HL-60 (cell line): ENCODE measurements around the gene PPP2R5C.

Experiments used
- DNase-seq, 2 experiments: peaks; one replicate each; pipeline ENCODE4 v3.0.0-alpha.2; 2010 to 2020; ENCODE audit warnings: low read depth in 1 of 2, low spot score in 1 of 2
- H3K27ac ChIP-seq: fragments of 250-450 bp; sonication (Bioruptor Pico); replicated peaks from 2 replicates; pipeline ENCODE4 v1.5.1; 2020; ENCODE audit warnings: mild to moderate bottlenecking, moderate library complexity
- H3K27me3 ChIP-seq: fragments of 250-450 bp; sonication (Bioruptor Pico); 2 replicates; pipeline ENCODE4 v1.5.1; 2021; ENCODE audit warnings: mild to moderate bottlenecking, moderate library complexity; ENCODE audit not compliant: insufficient read depth, poor library complexity, severe bottlenecking
- H3K4me3 ChIP-seq: replicated peaks from 2 replicates; pipeline ENCODE4 v1.5.1; 2011; ENCODE audit warnings: mild to moderate bottlenecking, control low read depth, low read length; ENCODE audit not compliant: insufficient read depth
- CTCF ChIP-seq: IDR thresholded peaks from one replicate; pipeline ENCODE4 v1.5.1; 2011; ENCODE audit warnings: low read length, control low read depth, inconsistent platforms; ENCODE audit not compliant: insufficient read depth
- GABPA ChIP-seq: IDR thresholded peaks from 2 replicates; pipeline ENCODE4 v1.6.1; 2012; ENCODE audit warnings: low read depth
- POLR2AphosphoS5 ChIP-seq: IDR thresholded peaks from 2 replicates; pipeline ENCODE4 v1.6.1; 2012; ENCODE audit warnings: low read depth
- SPI1 ChIP-seq: IDR thresholded peaks from 2 replicates; pipeline ENCODE4 v1.6.1; 2012; ENCODE audit warnings: low read depth, mild to moderate bottlenecking, borderline replicate concordance
- TF ChIP-seq, protein P1 (sequence below): IDR thresholded peaks from 2 replicates; pipeline ENCODE4 v1.6.1; 2012; ENCODE audit warnings: low read depth; ENCODE audit not compliant: insufficient replicate concordance

Gene PPP2R5C

GRCh38 chr14:101819251-101819990 is 57.9 kb downstream of the PPP2R5C start:
- no peak for DNase-seq
- no peaks in the 10 kb centered on the region for H3K27me3 ChIP-seq
- no peak overlapping the region for H3K27ac ChIP-seq
- TF ChIP-seq CTCF, result no peak
- TF ChIP-seq, protein P1, sequence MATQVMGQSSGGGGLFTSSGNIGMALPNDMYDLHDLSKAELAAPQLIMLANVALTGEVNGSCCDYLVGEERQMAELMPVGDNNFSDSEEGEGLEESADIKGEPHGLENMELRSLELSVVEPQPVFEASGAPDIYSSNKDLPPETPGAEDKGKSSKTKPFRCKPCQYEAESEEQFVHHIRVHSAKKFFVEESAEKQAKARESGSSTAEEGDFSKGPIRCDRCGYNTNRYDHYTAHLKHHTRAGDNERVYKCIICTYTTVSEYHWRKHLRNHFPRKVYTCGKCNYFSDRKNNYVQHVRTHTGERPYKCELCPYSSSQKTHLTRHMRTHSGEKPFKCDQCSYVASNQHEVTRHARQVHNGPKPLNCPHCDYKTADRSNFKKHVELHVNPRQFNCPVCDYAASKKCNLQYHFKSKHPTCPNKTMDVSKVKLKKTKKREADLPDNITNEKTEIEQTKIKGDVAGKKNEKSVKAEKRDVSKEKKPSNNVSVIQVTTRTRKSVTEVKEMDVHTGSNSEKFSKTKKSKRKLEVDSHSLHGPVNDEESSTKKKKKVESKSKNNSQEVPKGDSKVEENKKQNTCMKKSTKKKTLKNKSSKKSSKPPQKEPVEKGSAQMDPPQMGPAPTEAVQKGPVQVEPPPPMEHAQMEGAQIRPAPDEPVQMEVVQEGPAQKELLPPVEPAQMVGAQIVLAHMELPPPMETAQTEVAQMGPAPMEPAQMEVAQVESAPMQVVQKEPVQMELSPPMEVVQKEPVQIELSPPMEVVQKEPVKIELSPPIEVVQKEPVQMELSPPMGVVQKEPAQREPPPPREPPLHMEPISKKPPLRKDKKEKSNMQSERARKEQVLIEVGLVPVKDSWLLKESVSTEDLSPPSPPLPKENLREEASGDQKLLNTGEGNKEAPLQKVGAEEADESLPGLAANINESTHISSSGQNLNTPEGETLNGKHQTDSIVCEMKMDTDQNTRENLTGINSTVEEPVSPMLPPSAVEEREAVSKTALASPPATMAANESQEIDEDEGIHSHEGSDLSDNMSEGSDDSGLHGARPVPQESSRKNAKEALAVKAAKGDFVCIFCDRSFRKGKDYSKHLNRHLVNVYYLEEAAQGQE, result no peak
- no peak overlapping the region for H3K4me3 ChIP-seq

- Histone ChIP-seq H3K27ac (no peak overlapping the region), H3K27me3 (no peaks in the 10 kb centered on the region), H3K4me3 (no peak overlapping the region)
- TF ChIP-seq POLR2AphosphoS5, result no peak
- no peak for TF ChIP-seq GABPA
- TF ChIP-seq CTCF, result no peak
- TF ChIP-seq, protein P1, result no peak
- no peak for TF ChIP-seq SPI1
- no peak for DNase-seq
These were observed 58.8 kb downstream of the PPP2R5C start for GRCh38 chr14:101820283-101820798.

DNA sequence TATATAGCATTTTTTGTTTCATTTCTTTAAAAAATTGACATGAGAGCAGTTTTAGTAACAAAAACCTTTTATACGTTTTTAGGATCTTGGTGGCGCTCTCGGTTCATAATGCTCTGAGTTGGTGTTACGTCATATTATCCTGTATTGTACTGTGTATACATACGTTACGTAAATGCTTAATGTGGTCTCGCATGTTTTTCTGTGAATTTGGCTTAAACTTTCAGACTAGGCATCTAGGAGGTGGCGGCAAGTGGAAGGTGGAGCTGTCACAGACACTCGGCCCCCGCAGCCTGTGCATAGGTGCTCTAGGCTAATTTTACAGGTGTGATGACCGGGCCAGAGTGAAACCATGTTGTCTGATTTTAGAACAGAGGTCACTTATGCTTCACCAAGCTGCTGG is 60.0 kb downstream of the PPP2R5C start:
- H3K27me3 ChIP-seq, result no peaks in the 10 kb centered on the region
- DNase-seq, result peak in 1 of 2 experiments; percentile 34
- no peak overlapping the region for H3K4me3 ChIP-seq
- H3K27ac ChIP-seq, result no peak overlapping the region
- TF ChIP-seq SPI1 (no peak), CTCF (no peak), GABPA (no peak), POLR2AphosphoS5 (no peak)
- TF ChIP-seq, protein P1, result no peak
